H1 (cell line): ENCODE data around the gene DDR2. TPM values are rescaled to one million over a fixed set of nuclear protein-coding genes. Genes with fewer than 3 reads are reported as not detected.

Experiments used
- CTCF ChIA-PET: fragments of 300-600 bp; sonication (Branson Sonifier 250); formaldehyde crosslinking; loops from one replicate; lab custom pipeline; 2021; ENCODE audit not compliant: partially characterized antibody; lab: Charles Lee
- POLR2A ChIA-PET: fragments of 300-600 bp; sonication (Branson Sonifier 250); formaldehyde crosslinking; loops from one replicate; lab custom pipeline; 2021; ENCODE audit warnings: inconsistent platforms; ENCODE audit not compliant: partially characterized antibody; lab: Charles Lee
- DNase-seq, 2 experiments: peaks; one replicate each; pipeline versions ENCODE4 v3.0.0 to v3.0.0-alpha.2; 2010 to 2022; ENCODE audit warnings: low spot score in 2 of 2, low read depth in 1 of 2, mixed read lengths in 1 of 2
- FAIRE-seq: peaks from 2 replicates; lab custom pipeline; 2011; peaks lifted over from hg19 to GRCh38; lab: Jason Lieb, UNC
- H2AFZ ChIP-seq: 2 replicates; pipeline ENCODE4 v1.8.1; 2012; ENCODE audit warnings: low read length, inconsistent platforms
- H2AK5ac ChIP-seq: 2 replicates; pipeline ENCODE4 v1.6.1; 2013; ENCODE audit warnings: low read depth, low read length
- H2BK120ac ChIP-seq: replicated peaks from 2 replicates; pipeline ENCODE3; 2013; ENCODE audit warnings: low read depth, low read length, inconsistent platforms
- H2BK12ac ChIP-seq: 2 replicates; pipeline ENCODE4 v1.6.1; 2013; ENCODE audit warnings: low read depth, low read length
- H2BK15ac ChIP-seq: 2 replicates; pipeline ENCODE4 v1.6.1; 2013; ENCODE audit warnings: low read length
- H2BK20ac ChIP-seq: 2 replicates; pipeline ENCODE4 v1.6.1; 2013; ENCODE audit warnings: low read length
- H2BK5ac ChIP-seq: 2 replicates; pipeline ENCODE4 v1.6.1; 2013; ENCODE audit warnings: low read depth, low read length
- H3K14ac ChIP-seq: 2 replicates; pipeline ENCODE4 v1.6.1; 2013; ENCODE audit warnings: inconsistent platforms; ENCODE audit not compliant: insufficient read length
- H3K18ac ChIP-seq: 2 replicates; pipeline ENCODE4 v1.6.1; 2013; ENCODE audit warnings: low read length; ENCODE audit errors: extremely low read depth
- H3K23ac ChIP-seq: 2 replicates; pipeline ENCODE4 v1.6.1; 2013; ENCODE audit warnings: inconsistent platforms; ENCODE audit not compliant: insufficient read length
- H3K23me2 ChIP-seq: 2 replicates; pipeline ENCODE4 v1.6.1; 2013; ENCODE audit warnings: low read depth, low read length
- H3K27ac ChIP-seq: 2 replicates; pipeline ENCODE4 v1.6.1; 2011; ENCODE audit warnings: low read depth, low read length, inconsistent platforms
- H3K27me3 ChIP-seq, 4 experiments: replicated peaks in 1 of 4; 1 replicate in 1 of 4; 2 replicates in 3 of 4; pipeline versions ENCODE4 v1.6.1 to v1.8.1; 2011 to 2013; ENCODE audit warnings: low read length in 3 of 4, mild to moderate bottlenecking in 3 of 4, inconsistent platforms in 2 of 4, mixed read lengths in 2 of 4, moderate library complexity in 1 of 4; ENCODE audit not compliant: control insufficient read depth in 3 of 4, insufficient read depth in 3 of 4; ENCODE audit errors: extremely low read depth in 1 of 4
- H3K36me3 ChIP-seq, 4 experiments: 2 replicates each; pipeline versions ENCODE4 v1.6.1 to v1.8.1; 2011 to 2013; ENCODE audit warnings: mild to moderate bottlenecking in 4 of 4, low read length in 3 of 4, moderate library complexity in 2 of 4, control low read depth in 1 of 4, inconsistent platforms in 1 of 4; ENCODE audit not compliant: insufficient read depth in 4 of 4, control insufficient read depth in 2 of 4
- H3K4ac ChIP-seq: replicated peaks from 2 replicates; pipeline ENCODE3; 2013; ENCODE audit warnings: low read length, low read depth, mixed read lengths, inconsistent platforms; ENCODE audit not compliant: insufficient read length
- H3K4me1 ChIP-seq, 4 experiments: replicated peaks in 1 of 4; 1 replicate in 1 of 4; 2 replicates in 3 of 4; pipeline versions ENCODE4 v1.6.1 to v1.8.1; 2011 to 2013; ENCODE audit warnings: low read length in 3 of 4, inconsistent platforms in 2 of 4, mixed read lengths in 1 of 4; ENCODE audit not compliant: insufficient read depth in 4 of 4, control insufficient read depth in 3 of 4
- H3K4me2 ChIP-seq, 2 experiments: 2 replicates each; pipeline versions ENCODE4 v1.6.1 to v1.8.1; 2011 to 2013; ENCODE audit warnings: low read depth in 2 of 2, low read length in 2 of 2, control low read depth in 1 of 2, inconsistent platforms in 1 of 2, mild to moderate bottlenecking in 1 of 2; ENCODE audit not compliant: insufficient read depth in 1 of 2
- H3K4me3 ChIP-seq, 4 experiments: fragments of 200-600, 300-600 bp in 1 of 4; sonication (generic), shearing (Covaris generic), sonication (Bioruptor Twin) in 1 of 4; 2 replicates each; pipeline versions ENCODE4 v1.5.1 to v1.8.1; 2011 to 2016; ENCODE audit warnings: low read length in 4 of 4, low read depth in 3 of 4, control low read depth in 2 of 4, inconsistent platforms in 2 of 4, mild to moderate bottlenecking in 2 of 4, mixed read lengths in 1 of 4, moderate library complexity in 1 of 4; ENCODE audit not compliant: insufficient read depth in 2 of 4; ENCODE audit errors: extremely low read depth in 1 of 4
- H3K56ac ChIP-seq: replicated peaks from 2 replicates; pipeline ENCODE3; 2013; ENCODE audit warnings: low read depth, mild to moderate bottlenecking, mixed read lengths, low read length, inconsistent platforms; ENCODE audit not compliant: insufficient read length
- H3K79me1 ChIP-seq: 2 replicates; pipeline ENCODE4 v1.6.1; 2013; ENCODE audit warnings: low read depth, low read length, control low read depth
- H3K79me2 ChIP-seq, 2 experiments: 2 replicates each; pipeline versions ENCODE4 v1.6.1 to v1.8.1; 2012 to 2013; ENCODE audit warnings: low read length in 2 of 2, mild to moderate bottlenecking in 2 of 2, inconsistent platforms in 1 of 2; ENCODE audit not compliant: insufficient read depth in 2 of 2, control insufficient read depth in 1 of 2
- H3K9ac ChIP-seq, 4 experiments: replicated peaks in 1 of 4; 1 replicate in 1 of 4; 2 replicates in 3 of 4; pipeline versions ENCODE4 v1.6.1 to v1.8.1; 2011 to 2013; ENCODE audit warnings: low read depth in 3 of 4, low read length in 3 of 4, control low read depth in 2 of 4, mild to moderate bottlenecking in 2 of 4, moderate library complexity in 2 of 4, inconsistent platforms in 1 of 4; ENCODE audit errors: extremely low read depth in 1 of 4
- H3K9me3 ChIP-seq, 2 experiments: 2 replicates each; pipeline versions ENCODE4 v1.6.1 to v1.8.1; 2012 to 2013; ENCODE audit warnings: mild to moderate bottlenecking in 2 of 2, moderate library complexity in 2 of 2, control low read depth in 1 of 2, inconsistent platforms in 1 of 2, low read depth in 1 of 2, low read length in 1 of 2, mixed read lengths in 1 of 2; ENCODE audit not compliant: insufficient read depth in 2 of 2
- H4K20me1 ChIP-seq, 2 experiments: replicated peaks in 1 of 2; 2 replicates each; pipeline versions ENCODE3 to v1.8.1; 2011 to 2013; ENCODE audit warnings: inconsistent platforms in 2 of 2, low read length in 2 of 2, mild to moderate bottlenecking in 1 of 2; ENCODE audit not compliant: insufficient read depth in 2 of 2, control insufficient read depth in 1 of 2
- H4K5ac ChIP-seq: 2 replicates; pipeline ENCODE4 v1.6.1; 2013; ENCODE audit warnings: low read length, low read depth, mixed read lengths, inconsistent platforms; ENCODE audit not compliant: insufficient read length
- H4K8ac ChIP-seq: 2 replicates; pipeline ENCODE4 v1.8.0; 2013; ENCODE audit warnings: mild to moderate bottlenecking, moderate library complexity, low read length, inconsistent platforms; ENCODE audit not compliant: insufficient read depth; ENCODE audit errors: extremely low read depth
- H4K91ac ChIP-seq: replicated peaks from 2 replicates; pipeline ENCODE3; 2013; ENCODE audit warnings: low read length, mixed read lengths, inconsistent platforms; ENCODE audit not compliant: insufficient read length
- E2F6 ChIP-seq: IDR thresholded peaks from 2 replicates; pipeline ENCODE4 v1.6.1; 2012; ENCODE audit warnings: inconsistent platforms
- SIRT6 ChIP-seq: IDR thresholded peaks from one replicate; pipeline ENCODE4 v1.7.1; 2012; ENCODE audit warnings: low read length, inconsistent platforms
- USF2 ChIP-seq: IDR thresholded peaks from 2 replicates; pipeline ENCODE4 v1.6.1; 2011; ENCODE audit warnings: low read length, improper control_type of control experiment
- WGBS, 2 experiments: shearing (Covaris generic) in 1 of 2; methylation state at CpG; one replicate each; pipeline versions ENCODE4 v1.1.6 to v1.1.7; 2013 to 2015; ENCODE audit warnings: low lambda C conversion rate in 2 of 2, mixed read lengths in 2 of 2, inconsistent platforms in 1 of 2, low coverage in 1 of 2, missing lambda C conversion rate in 1 of 2; ENCODE audit not compliant: insufficient replicate concordance in 2 of 2, insufficient coverage in 1 of 2, insufficient read length in 1 of 2; ENCODE audit errors: extremely low coverage in 1 of 2, missing lambda C conversion rate in 1 of 2; 5-methylcytosine and 5-hydroxymethylcytosine counted together
- polyA plus RNA-seq, 7 experiments: library from polyadenylated mRNA; depleted of rRNA in 3 of 7; stranded (reverse) in 5 of 7; unstranded in 2 of 7; fragments of >200 nt in 5 of 7; fragments of 200-250 nt in 2 of 7; gene quantifications; 1 replicate in 5 of 7; 2 replicates in 1 of 7; 4 replicates in 1 of 7; pipeline versions ENCODE4 v1.2.1 to v1.2.3, GENCODE V29; 2011 to 2013; ENCODE audit warnings: missing spikeins in 2 of 7, mixed read lengths in 2 of 7
- total RNA-seq: library from RNA; stranded (reverse); fragmentation: NEBNext Ultra II Directional; extraction: Animal tissue kit (Norgen Biotek cat#: 25700); gene quantifications from 2 replicates; pipeline ENCODE4 v1.2.1, GENCODE V29; 2021

The DDR2 gene
- total and polyA plus RNA-seq, 2 of the 8 experiments (the other 6 are each of a cell fraction or from before 2014, with no cell fraction given) = 1.00 to 2.1 TPM

GRCh38 chr1:162663589-162664106 is 31.4 kb downstream of the DDR2 start:
- Histone ChIP-seq H3K36me3 (no peaks in the 10 kb centered on the region), H2BK20ac (no peak overlapping the region), H3K23ac (no peak overlapping the region), H3K4me3 (no peak overlapping the region), H3K79me1 (no peaks in the 10 kb centered on the region), H3K23me2 (no peaks in the 10 kb centered on the region), H3K9ac (no peak overlapping the region), H3K9me3 (no peaks in the 10 kb centered on the region), H3K27ac (no peak overlapping the region), H3K27me3 (no peaks in the 10 kb centered on the region), H2BK5ac (no peak overlapping the region), H4K5ac (no peak overlapping the region), H3K14ac (no peak overlapping the region), H3K4me2 (no peak overlapping the region), H3K56ac (no peak overlapping the region), H2AK5ac (no peak overlapping the region), H4K91ac (no peak overlapping the region), H2BK15ac (no peak overlapping the region), H3K4ac (no peak overlapping the region), H4K20me1 (no peaks in the 10 kb centered on the region), H3K18ac (no peak overlapping the region), H2BK120ac (no peak overlapping the region), H2AFZ (peak overlapping the region; percentile 91), H3K4me1 (peaks cover 0 to 3% (median 1%) of the 10 kb centered on the region in 4 experiments; a peak in 1 of 7 replicates), H4K8ac (no peak overlapping the region; the same call in 1 of the 2 replicates), H3K79me2 (no peaks in the 10 kb centered on the region), H2BK12ac (no peak overlapping the region)
- 82% methylated on average over 8 of the region's 8 CpGs; no CpG with 5 or more reads in 1 of the 2 experiments for WGBS, 2 experiments
- POLR2A ChIA-PET = no interaction called here
- CTCF ChIA-PET = no interaction called here
- no peak for DNase-seq
- FAIRE-seq = no peak
- TF ChIP-seq E2F6 = no peak
- no peak for TF ChIP-seq USF2
- TF ChIP-seq SIRT6 = no peak
